HG03103 (cell line): Measurements from ENCODE around the gene CD63.
"Not testable (repeated sequence)": the region's sequence is repeated elsewhere in the genome, so short reads cannot be mapped to it uniquely, and the experiment has no call there.

Experiments used
- ATAC-seq: cut with Tn5 transposase; IDR thresholded peaks from one replicate; pipeline ENCODE4 v1.9.1; 2021; ENCODE audit warnings: low read depth; ENCODE audit not compliant: unreplicated experiment

Gene CD63

GRCh38 chr12:55728939-55729818 lies at the start of gene CD63:
Gene CD63 (minus strand): TSS chr12:55729009. CDS start chr12:55728341, 668 bp downstream.
- peak; percentile 48 for ATAC-seq

- no peak for ATAC-seq
Observed at GRCh38 chr12:55777856-55778255, 49.0 kb upstream of the CD63 start.

GRCh38 chr12:55771736-55772135 lies 42.9 kb upstream of the CD63 start:
- no peak for ATAC-seq

- no peak for ATAC-seq
Observed at GRCh38 chr12:55767156-55767555, 38.3 kb upstream of the CD63 start.

- no peak for ATAC-seq
Observed at GRCh38 chr12:55765736-55766290, 37.0 kb upstream of the CD63 start.

- no peak for ATAC-seq
Observed at GRCh38 chr12:55762646-55763045, 33.8 kb upstream of the CD63 start.

DNA sequence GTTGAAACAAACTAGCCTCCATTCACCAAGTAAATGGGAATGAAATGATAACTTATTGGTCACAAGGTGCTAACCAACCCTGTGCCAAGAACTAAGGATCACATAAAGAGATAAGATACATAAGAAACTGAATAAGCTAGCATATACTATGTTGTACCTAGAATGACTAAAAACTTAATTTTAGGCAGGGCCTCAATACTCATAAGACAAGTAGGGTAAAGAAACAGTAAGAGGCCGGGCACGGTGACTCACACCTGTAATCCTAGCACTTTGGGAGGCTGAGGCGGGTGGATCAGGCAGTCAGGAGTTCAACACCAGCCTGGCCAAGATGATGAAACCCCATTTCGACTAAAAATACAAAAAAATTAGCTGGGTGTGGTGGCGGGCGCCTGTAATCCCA lies 31.9 kb upstream of the CD63 start:
- ATAC-seq = no peak

GRCh38 chr12:55758575-55758974 lies 29.8 kb upstream of the CD63 start:
- ATAC-seq = not testable (repeated sequence)

DNA sequence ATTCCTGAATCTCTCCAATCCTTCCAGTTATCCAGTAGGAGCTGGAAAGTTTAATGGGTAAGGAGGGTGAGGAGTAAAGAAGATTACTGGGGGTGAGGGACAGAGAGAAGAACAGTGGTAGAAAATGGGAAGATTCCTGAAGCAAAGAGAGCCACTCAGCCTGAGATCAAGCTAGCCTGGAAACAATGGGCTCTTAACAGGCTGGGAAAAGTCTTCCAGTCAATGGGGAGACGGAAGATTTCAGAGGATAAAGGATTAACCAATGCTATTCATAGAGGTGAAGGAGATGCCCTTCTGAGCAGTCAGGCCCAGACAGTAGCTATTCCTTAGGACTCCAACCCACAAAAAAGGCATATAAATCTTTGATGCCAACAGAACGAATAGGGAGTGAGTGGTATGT lies 28.9 kb upstream of the CD63 start:
- ATAC-seq = no peak

DNA sequence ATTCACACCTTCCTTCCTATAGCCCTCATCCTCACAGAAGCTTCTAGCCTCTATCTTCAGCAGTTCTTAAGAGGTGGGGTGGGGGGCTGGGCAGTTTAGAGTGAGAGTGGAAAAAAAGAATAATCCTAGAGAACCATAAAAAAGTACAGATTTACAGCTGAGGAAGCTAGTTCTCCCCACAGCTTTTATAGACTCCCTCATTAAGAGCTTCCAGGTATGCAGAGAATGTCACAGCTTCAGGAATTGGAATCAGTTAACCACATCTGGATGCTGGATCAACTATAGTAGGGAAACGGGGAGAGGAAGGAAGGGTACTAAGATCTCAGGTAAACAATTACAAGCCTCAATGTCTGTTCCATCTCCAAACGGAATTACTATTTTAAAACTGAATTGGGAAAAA lies 26.4 kb upstream of the CD63 start:
- no peak for ATAC-seq

- ATAC-seq = no peak
Observed at GRCh38 chr12:55748230-55748993, 19.6 kb upstream of the CD63 start.

DNA sequence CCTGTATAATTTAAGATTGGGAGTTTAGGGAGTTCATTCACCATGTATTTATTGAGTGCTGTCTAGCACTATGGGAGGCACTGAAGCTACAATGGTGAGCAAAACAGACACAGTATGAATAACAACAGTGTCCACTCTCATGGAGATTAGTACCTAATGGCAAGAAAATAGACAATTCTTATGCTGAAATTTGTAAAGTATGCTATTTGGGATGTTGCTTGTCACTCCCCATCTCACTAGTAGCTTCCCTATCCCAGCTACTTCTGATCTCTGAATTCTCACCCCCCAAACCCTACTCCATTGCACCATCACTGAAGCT lies 18.1 kb upstream of the CD63 start:
- ATAC-seq = no peak

- ATAC-seq = no peak
Observed at GRCh38 chr12:55746174-55746912, 17.5 kb upstream of the CD63 start.

DNA sequence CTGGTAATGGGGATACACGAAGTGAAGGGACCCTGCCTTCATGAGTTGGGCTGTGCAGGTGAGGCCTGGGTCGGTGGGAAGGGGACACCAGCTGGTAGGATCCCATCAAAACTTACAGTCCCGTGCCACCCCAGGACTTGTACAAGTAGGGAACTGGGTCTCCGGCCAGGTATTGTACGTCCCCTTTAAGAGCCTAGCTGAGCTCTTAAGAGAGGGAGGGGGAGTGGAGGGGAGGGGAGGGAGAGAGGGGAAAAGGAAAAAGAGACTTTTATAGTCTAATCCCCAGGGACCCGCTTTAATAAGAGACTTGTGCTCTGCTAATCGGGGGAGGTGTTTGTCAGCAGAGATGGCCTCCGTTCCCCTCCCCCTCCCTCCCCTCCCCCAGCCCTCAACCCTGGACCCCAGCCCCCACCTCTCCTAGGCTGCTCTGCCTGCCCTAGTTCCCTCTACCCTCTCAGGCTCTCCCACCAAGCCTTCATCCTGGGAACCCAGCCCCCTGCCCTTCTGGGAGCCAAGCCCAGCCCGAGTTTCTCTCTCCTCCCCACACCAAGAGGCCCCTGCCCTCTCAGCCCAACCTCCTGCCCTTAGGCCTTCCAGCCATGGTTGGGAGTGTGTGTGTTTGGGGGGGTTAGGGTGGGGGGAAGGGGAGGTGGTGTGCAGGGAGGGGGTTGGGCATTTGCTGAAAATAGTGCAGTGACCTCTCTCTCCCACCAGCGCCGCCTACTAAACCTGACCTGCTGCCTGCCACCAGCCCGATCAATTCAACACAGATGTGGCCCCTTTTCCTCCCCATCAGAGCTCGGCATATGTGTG lies 16.8 kb upstream of the CD63 start:
- ATAC-seq = no peak

DNA sequence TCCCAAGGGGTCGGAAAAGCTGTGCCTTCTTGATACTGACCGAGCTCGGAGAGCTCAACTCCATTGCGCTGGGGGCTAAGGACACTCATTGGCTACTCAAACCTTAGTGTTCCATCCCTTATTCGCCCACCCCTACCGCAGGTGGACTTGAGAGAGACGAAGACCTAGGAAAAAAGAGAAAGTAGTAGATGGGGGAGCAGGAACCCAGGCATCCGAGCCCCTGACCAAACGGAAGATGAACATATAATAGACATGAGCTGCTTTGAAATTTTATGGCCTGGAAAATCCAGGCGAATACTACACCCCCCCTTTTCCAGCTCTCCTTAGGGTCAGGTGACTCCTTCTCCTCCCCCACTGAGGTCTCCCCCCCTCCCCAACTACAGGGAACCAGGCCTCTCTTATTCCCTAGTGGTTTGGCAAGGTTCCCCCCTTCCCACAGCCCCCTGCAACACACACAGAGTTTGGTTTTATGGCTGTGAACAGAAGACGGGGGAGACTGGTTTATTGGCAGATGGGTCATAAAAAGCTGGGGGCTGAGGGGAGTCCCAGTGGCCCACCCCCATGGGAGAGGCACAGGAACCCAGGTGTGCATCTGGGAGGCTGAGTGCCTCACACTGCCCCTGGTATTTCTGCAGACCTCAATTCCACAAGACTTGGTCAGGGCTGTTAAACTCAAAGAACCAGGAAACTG lies 15.7 kb upstream of the CD63 start:
- ATAC-seq = no peak

DNA sequence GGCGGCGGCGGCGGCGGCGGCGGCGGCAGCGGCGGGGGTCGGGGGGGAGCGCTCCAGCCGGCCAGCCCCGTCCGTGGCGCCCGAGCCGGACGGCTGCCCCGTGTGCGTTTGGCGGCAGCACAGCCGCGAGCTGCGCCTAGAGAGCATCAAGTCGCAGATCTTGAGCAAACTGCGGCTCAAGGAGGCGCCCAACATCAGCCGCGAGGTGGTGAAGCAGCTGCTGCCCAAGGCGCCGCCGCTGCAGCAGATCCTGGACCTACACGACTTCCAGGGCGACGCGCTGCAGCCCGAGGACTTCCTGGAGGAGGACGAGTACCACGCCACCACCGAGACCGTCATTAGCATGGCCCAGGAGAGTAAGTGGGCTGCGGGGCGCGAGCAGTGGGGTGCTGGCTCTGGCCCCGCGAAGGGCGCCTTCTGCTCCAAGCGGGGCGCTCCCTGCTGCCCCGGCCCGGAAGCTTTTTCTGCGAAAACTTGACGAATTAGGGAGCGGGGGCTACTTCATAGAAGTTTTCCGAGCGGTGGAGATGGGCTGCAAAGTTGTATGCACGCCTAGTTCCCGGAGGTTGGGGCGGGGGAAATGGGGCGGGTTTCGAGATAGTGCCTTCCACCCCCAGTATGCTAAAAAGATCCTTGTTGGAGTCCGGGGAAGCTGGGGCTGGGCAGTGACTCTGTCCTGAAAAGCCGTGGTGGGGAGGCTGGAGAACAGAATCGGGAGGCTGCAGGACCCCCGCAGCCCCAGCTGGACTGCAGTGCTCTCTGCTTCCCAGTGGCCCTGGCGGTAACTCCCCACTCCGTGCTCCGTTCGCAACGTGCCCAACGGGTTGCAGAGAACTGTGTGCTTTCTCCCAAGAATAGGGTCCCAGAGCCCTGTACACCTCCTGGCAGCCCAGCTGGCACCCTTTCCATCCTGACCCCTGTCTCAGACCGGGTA lies 14.9 kb upstream of the CD63 start:
- ATAC-seq = peak; percentile 23

DNA sequence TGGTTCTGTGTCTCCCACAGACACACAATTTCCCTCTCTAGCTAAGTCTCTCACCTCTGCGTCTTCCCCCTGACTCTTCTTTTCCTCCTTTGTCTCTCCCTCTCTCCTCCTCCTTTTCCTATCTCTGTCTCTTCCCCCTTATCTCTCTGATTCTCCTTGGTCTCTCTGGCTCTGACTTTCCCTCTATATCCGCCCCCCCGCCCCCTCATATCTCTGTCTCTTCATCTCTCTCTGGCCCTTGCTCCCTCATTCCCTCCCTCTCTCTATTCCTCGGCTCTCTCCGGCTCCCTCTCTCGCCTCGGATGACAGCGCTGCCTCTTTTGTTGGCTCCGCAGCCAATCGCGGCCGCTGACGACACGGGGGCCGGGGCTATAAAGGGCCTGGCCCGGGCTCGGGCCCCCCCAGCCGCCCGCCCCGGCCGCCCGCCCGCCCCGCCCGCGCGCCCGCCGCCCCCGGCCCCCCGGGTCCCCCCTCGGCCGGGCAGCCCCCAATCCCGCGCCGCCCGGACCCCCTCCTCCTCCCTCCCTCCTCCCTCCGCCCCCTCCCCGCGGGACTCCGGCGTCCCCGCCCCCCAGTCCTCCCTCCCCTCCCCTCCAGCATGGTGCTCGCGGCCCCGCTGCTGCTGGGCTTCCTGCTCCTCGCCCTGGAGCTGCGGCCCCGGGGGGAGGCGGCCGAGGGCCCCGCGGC lies 14.1 kb upstream of the CD63 start, which contains the start of gene GDF11:
Gene GDF11, plus strand, starts transcription at position 404 of the 687 bp plus-strand sequence. Its CDS starts 195 bp downstream, at position 599.
- peak; percentile 28 for ATAC-seq
